ENCODE results near the gene ADAMTS17.

Gene ADAMTS17

DNA sequence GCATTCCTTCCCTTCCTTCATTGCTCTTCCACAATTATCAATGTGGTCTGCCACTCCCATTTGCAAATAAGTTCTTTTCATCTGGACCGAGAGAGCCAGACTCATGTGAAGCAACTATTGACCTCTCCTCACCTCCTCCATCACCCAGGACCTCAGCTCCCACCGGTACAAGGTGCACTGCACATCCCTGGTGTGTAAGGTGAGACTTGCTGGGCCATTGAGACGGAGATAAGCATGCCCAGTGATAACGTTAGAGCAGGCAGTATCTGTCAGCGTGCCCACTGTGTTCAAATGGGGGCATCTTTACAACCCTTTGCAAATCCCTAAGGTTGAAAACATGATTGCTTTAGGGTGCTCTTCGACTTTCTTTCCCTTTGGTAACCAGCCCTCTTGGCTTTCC lies 154.8 kb downstream of the ADAMTS17 start:
- TF ChIP-seq EZH2phosphoT487 (IDR thresholded peaks at IDR 0.05; ENCODE audit: low read depth) = no peak
- TF ChIP-seq, protein P1, sequence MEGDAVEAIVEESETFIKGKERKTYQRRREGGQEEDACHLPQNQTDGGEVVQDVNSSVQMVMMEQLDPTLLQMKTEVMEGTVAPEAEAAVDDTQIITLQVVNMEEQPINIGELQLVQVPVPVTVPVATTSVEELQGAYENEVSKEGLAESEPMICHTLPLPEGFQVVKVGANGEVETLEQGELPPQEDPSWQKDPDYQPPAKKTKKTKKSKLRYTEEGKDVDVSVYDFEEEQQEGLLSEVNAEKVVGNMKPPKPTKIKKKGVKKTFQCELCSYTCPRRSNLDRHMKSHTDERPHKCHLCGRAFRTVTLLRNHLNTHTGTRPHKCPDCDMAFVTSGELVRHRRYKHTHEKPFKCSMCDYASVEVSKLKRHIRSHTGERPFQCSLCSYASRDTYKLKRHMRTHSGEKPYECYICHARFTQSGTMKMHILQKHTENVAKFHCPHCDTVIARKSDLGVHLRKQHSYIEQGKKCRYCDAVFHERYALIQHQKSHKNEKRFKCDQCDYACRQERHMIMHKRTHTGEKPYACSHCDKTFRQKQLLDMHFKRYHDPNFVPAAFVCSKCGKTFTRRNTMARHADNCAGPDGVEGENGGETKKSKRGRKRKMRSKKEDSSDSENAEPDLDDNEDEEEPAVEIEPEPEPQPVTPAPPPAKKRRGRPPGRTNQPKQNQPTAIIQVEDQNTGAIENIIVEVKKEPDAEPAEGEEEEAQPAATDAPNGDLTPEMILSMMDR (IDR thresholded peaks at IDR 0.05; ENCODE audit: low read depth, low read length) = no peak
- Histone ChIP-seq H3K27ac (ENCODE audit: low read length) (no peak overlapping the region), H3K9ac (ENCODE audit: low read length) (no peak overlapping the region), H3K27me3 (ENCODE audit: low read depth, low read length) (peaks cover 3% of the 10 kb centered on the region; the same call in 1 of the 2 replicates), H3K4me3 (ENCODE audit: low read length) (no peak overlapping the region), H3K4me2 (ENCODE audit: low read length) (no peak overlapping the region), H4K20me1 (ENCODE audit: insufficient read depth, low read length) (no peaks in the 10 kb centered on the region), H3K4me1 (ENCODE audit: low read length) (no peaks in the 10 kb centered on the region), H3K36me3 (replicated peaks; ENCODE audit: low read depth, low read length) (no peaks in the 10 kb centered on the region), H3K9me3 (ENCODE audit: insufficient read depth, low read length) (no peaks in the 10 kb centered on the region), H3K79me2 (ENCODE audit: low read length) (no peaks in the 10 kb centered on the region), H2AFZ (ENCODE audit: low read depth, low read length) (no peak overlapping the region)

DNA sequence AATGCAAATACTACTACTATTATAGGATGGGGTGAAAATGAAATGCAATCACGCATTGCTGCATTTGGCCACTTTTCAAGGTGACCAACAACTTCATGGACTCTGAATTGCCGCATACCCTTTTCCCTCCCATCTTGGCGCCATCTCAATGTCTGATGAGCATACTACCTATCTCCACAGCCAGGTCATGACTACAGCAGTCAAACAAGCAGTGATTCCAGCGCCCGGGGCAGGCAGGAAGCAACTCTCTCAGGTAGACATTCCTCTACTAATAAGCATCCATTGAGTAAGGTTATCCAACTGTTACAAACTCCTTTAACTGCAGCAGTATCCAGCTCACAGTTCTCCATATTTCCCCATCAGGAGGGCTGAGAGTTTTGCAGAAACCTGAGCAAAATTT lies 155.4 kb downstream of the ADAMTS17 start:
- no peak overlapping the region for H3K27ac ChIP-seq (ENCODE audit: low read length)
- peaks cover 3% of the 10 kb centered on the region; the same call in 1 of the 2 replicates for H3K27me3 ChIP-seq (ENCODE audit: low read depth, low read length)
- no peaks in the 10 kb centered on the region for H3K36me3 ChIP-seq (replicated peaks; ENCODE audit: low read depth, low read length)
- no peaks in the 10 kb centered on the region for H3K79me2 ChIP-seq (ENCODE audit: low read length)
- no peaks in the 10 kb centered on the region for H4K20me1 ChIP-seq (ENCODE audit: insufficient read depth, low read length)
- H2AFZ ChIP-seq (ENCODE audit: low read depth, low read length) = no peak overlapping the region
- H3K4me3 ChIP-seq (ENCODE audit: low read length) = no peak overlapping the region
- no peak overlapping the region for H3K4me2 ChIP-seq (ENCODE audit: low read length)
- H3K9ac ChIP-seq (ENCODE audit: low read length) = no peak overlapping the region
- TF ChIP-seq, protein P1 (IDR thresholded peaks at IDR 0.05; ENCODE audit: low read depth, low read length) = no peak
- no peak for TF ChIP-seq EZH2phosphoT487 (IDR thresholded peaks at IDR 0.05; ENCODE audit: low read depth)
- no peaks in the 10 kb centered on the region for H3K4me1 ChIP-seq (ENCODE audit: low read length)
- H3K9me3 ChIP-seq (ENCODE audit: insufficient read depth, low read length) = no peaks in the 10 kb centered on the region

DNA sequence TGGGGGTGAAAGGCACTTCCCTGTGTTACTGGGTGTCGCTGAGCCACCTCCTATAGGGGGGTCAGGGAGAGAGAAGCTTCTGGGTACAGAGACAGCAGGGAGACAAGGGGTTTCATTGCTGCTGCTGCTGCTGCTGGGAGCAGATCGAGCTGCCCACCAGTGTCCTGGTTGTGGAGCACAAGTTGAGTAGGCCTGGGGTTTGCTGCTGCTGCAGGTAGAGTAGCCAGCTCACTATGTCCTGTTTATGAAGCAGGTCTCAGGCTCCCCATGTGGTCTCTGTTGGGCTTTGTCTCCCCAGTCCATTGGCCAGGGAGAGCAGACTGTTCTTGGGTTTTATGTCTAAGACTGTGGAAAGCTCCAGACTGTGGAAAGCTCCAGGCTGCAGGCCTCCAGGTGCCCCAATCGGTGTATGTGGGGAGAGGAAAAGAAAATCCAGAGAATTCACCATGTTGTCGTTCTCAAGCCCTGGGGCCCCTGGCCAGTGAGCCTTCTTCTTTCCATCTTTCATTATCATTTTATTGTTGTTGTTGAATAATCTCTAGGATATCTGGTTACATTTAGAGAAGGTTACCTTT lies 157.8 kb downstream of the ADAMTS17 start:
- Histone ChIP-seq H3K27me3 (ENCODE audit: low read depth, low read length) (peaks cover 3% of the 10 kb centered on the region; the same call in 1 of the 2 replicates), H4K20me1 (ENCODE audit: insufficient read depth, low read length) (no peaks in the 10 kb centered on the region), H3K9ac (ENCODE audit: low read length) (no peak overlapping the region), H3K4me1 (ENCODE audit: low read length) (no peaks in the 10 kb centered on the region), H3K4me2 (ENCODE audit: low read length) (no peak overlapping the region), H3K79me2 (ENCODE audit: low read length) (no peaks in the 10 kb centered on the region), H2AFZ (ENCODE audit: low read depth, low read length) (no peak overlapping the region), H3K4me3 (ENCODE audit: low read length) (no peak overlapping the region), H3K27ac (ENCODE audit: low read length) (no peak overlapping the region), H3K36me3 (replicated peaks; ENCODE audit: low read depth, low read length) (no peaks in the 10 kb centered on the region), H3K9me3 (ENCODE audit: insufficient read depth, low read length) (no peaks in the 10 kb centered on the region)
- no peak for TF ChIP-seq EZH2phosphoT487 (IDR thresholded peaks at IDR 0.05; ENCODE audit: low read depth)
- TF ChIP-seq, protein P1 (IDR thresholded peaks at IDR 0.05; ENCODE audit: low read depth, low read length) = no peak

DNA sequence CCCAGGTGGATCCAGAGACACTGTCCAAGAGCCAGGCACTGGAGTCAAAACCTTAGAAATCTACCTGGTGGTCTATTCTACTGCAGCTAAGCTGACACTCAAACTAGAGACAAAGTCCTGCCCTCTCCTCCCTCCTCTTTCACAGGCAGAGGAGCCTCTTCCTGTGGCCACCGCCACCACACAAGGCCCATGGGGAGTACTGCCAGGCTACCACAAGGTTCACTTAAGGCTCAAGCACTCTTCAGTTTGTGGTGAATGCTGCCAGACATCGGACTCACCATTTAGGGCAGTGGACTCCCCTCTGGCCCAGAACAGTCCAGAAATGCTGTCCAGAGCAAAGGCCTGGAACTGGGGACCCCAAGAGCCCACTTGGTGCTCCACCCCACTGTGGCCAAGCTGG lies 160.9 kb downstream of the ADAMTS17 start:
- H3K9ac ChIP-seq (ENCODE audit: low read length) = no peak overlapping the region
- H3K9me3 ChIP-seq (ENCODE audit: insufficient read depth, low read length) = no peaks in the 10 kb centered on the region
- no peak overlapping the region for H3K27ac ChIP-seq (ENCODE audit: low read length)
- H3K79me2 ChIP-seq (ENCODE audit: low read length) = no peaks in the 10 kb centered on the region
- no peaks in the 10 kb centered on the region for H3K27me3 ChIP-seq (ENCODE audit: low read depth, low read length)
- no peaks in the 10 kb centered on the region for H4K20me1 ChIP-seq (ENCODE audit: insufficient read depth, low read length)
- H2AFZ ChIP-seq (ENCODE audit: low read depth, low read length) = no peak overlapping the region
- no peaks in the 10 kb centered on the region for H3K36me3 ChIP-seq (replicated peaks; ENCODE audit: low read depth, low read length)
- H3K4me3 ChIP-seq (ENCODE audit: low read length) = no peak overlapping the region
- H3K4me1 ChIP-seq (ENCODE audit: low read length) = no peaks in the 10 kb centered on the region
- H3K4me2 ChIP-seq (ENCODE audit: low read length) = no peak overlapping the region
- TF ChIP-seq, protein P1 (IDR thresholded peaks at IDR 0.05; ENCODE audit: low read depth, low read length) = no peak
- no peak for TF ChIP-seq EZH2phosphoT487 (IDR thresholded peaks at IDR 0.05; ENCODE audit: low read depth)

All from OCI-LY3 (cell line).